ENCODE results near the gene PLEKHA6.
"Not testable (repeated sequence)": the region's sequence is repeated elsewhere in the genome, so short reads cannot be mapped to it uniquely, and the experiment has no call there.

PLEKHA6 gene

GRCh38 chr1:204322339-204322868, 37.3 kb downstream of the PLEKHA6 start:
- no peak for DNase-seq
- intact Hi-C loops (cut with DNase I), result no loop called here

GRCh38 chr1:204321665-204322064, 38.1 kb downstream of the PLEKHA6 start:
- DNase-seq, result no peak
- intact Hi-C loops (cut with DNase I), result no loop called here

GRCh38 chr1:204321051-204321450, 38.7 kb downstream of the PLEKHA6 start:
- intact Hi-C loops (cut with DNase I), result no loop called here
- DNase-seq, result no peak

- intact Hi-C loops (cut with DNase I), result no loop called here
- DNase-seq, result no peak
Measured at GRCh38 chr1:204320382-204320804, 39.3 kb downstream of the PLEKHA6 start.

- intact Hi-C loops (cut with DNase I), result no loop called here
- peak in 21 of 42 donors; percentile 31 to 84 (median 53) for DNase-seq
Measured at GRCh38 chr1:204319462-204319861, 40.3 kb downstream of the PLEKHA6 start.

GRCh38 chr1:204319027-204319426, 40.7 kb downstream of the PLEKHA6 start:
- intact Hi-C loops (cut with DNase I), result no loop called here

GRCh38 chr1:204318324-204318723, 41.4 kb downstream of the PLEKHA6 start:
- intact Hi-C loops (cut with DNase I), result no loop called here
- no peak for DNase-seq

More at GRCh38 chr1:204319027-204319426, 40.7 kb downstream of the PLEKHA6 start:
- DNase-seq, result peak in 22 of 42 donors; percentile 31 to 83 (median 57)

GRCh38 chr1:204317170-204317569, 42.6 kb downstream of the PLEKHA6 start:
- intact Hi-C loops (cut with DNase I), result no loop called here
- no peak for DNase-seq

DNA sequence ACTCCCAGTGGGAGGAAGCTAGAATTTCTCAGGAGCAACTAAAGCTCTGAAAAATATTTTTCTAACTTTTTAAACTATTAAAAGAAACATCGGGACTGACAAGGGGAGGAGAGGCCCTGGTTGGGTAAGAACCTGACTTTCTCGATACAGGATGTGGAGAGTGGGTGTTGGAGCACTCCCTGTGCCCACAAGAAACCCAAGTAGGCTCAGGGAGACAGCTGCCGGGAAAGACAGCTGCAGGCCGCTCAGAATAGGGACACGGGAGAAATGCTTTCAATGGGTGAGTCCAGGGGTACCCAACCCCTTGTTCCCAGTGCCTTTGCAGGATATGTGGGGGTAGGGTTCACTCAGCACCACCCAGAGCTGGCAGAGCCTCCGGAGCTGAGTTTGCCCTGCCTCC, 43.6 kb downstream of the PLEKHA6 start:
- peak in 29 of 42 donors; percentile 31 to 88 (median 59) for DNase-seq
- intact Hi-C loops (cut with DNase I), result no loop called here

- DNase-seq, result no peak
- intact Hi-C loops (cut with DNase I), result no loop called here
Measured at GRCh38 chr1:204314893-204315658, 44.7 kb downstream of the PLEKHA6 start.

DNA sequence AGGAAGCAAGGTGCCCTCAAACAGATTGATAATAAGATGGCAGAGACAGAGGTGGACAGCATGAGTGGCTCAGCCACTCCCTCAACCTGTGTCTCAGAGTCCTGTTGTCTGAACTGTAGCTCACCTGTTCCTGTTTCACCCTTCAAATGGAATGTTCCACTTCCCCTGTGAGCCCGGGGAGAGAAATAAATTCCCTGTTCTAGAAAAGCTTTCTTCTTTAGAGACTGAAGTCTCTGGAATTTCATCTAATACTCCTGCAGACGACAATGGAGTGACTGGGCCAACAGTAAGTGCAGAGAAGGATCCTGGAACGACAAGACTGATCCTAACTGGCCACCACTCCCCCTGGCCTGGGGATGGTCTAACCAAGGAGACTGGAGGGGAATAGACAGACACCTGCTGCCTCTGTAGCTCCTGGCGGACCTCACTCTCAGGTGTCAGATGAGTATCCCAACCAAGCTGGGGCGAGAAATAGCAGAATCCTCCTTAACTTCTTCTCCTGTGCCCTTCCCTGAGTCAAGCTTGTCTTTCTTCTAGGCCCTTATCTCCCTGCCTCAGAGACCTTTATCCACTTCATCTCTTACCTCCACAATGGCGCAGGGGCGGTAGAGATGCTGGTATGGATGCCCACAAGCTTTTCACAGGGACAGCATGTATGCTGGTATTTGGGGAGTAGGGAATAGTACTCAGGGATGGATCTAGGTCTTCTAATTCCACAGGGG, 45.4 kb downstream of the PLEKHA6 start:
- intact Hi-C loops (cut with DNase I), result no loop called here
- no peak for DNase-seq

DNA sequence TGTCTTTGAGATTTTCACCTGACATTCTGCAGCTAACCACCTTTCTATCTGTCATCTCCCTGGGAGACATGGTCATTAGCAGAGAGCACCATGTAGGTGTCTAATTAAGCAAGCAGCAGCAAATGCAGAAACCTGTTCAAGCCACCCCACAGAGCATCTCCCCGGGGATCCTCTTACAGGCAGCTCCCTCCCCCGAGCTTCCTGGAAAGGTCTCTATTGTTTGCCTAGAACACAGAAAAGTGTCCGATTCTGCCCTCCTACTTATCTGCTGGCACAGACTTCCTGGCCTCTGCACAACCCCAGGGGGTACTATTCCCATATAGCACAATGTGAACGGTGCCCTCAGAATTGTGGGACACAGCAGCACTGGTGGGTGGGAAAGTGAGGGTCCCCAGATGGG, 46.1 kb downstream of the PLEKHA6 start:
- intact Hi-C loops (cut with DNase I), result no loop called here
- no peak for DNase-seq

DNA sequence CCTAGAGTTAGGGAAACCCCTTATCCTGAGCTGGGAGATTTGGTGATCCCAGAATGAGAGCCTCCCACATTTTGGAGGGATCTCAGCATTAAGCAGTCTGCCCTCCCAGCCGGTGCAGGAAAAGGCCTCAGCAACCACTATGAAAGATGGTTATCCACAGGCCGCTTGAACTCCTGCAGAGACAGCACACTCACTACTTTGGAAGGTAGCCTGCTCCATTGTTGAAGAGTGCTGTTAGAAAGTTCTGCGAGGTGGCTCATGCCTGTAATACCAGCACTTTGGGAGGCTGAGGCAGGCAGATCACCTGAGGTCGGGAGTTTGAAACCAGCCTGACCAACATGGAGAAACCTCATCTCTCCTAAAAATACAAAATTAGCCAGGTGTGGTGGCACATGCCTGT, 48.8 kb downstream of the PLEKHA6 start:
- DNase-seq; intact Hi-C loops (cut with DNase I): not testable (repeated sequence)

DNA sequence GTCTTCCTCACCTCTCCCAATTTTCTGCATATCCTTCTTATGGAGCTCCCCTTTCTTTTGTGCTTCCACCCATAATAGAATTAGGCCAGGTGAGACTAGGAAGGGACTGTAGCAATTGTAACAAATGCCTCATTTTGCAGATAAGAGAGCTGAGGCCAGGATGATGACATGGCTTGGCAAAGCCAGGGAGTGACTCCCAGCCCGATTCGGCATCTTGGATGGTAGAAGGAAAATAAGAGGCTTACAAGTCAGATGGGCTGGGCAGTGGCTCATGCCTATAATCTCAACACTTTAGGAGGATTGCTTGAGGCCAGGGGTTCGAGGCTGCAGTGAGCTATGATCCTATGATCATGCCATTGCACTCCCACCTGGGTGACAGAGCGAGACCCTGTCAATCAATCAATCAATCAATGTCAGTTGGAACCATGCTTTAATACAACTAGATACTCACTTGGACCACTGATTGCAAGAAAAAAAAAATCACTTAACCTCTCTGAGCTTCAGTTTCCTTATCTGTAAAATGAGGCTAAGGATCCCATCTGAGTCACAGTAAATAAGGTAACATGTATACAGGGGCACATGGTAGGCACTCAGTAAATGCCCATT, 51.6 kb downstream of the PLEKHA6 start:
- no peak for DNase-seq
- intact Hi-C loops (cut with DNase I), result no loop called here

DNA sequence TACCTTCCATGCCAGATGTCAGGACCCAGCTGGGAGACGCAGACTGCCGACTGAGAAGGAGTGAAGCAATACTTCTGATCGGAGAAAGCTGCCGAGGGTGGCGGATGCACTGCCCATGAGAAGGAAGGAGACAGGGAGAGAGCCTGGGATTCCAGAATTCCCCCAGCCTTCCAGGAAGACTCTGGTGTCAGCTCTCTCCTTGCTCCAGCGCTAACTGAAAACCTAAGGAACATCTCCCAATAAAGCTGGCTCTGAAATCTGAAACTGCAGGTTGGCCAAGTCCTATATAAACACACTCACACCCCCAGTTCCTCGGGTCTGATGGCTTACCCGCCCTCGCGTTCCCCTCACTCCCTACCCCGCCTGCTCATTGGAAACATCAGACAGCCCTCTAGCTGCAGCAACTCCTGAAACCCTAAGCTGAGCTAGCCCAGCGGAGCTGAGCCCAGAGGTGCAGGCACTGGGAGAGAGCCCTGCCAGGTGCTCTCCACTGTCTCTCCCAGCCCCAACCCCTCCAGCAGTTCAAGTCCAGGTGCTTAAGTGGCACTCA, 52.3 kb downstream of the PLEKHA6 start:
- DNase-seq, result peak in 39 of 42 donors; percentile 32 to 87 (median 65)
- intact Hi-C loops (cut with DNase I), result no loop called here

DNA sequence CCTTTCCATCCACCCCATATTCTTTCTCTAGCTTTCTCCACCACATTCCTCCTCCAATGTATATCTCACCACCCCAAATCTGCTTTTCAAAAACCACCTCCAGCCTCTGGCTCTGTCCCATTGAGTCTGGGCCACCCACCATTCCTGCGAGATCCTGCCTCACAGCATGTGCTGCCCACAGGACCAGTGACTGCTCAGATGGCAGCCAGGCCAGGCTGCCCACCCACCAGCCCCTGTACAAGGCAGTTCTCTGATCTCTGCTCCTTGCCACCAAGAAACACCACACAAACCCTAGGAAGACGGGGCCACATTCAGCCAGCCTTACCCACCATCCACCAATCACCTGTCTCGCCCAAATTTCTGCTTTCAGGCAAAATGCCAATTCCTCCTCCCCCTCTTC, 53.7 kb downstream of the PLEKHA6 start:
- no peak for DNase-seq
- intact Hi-C loops (cut with DNase I), result no loop called here

DNA sequence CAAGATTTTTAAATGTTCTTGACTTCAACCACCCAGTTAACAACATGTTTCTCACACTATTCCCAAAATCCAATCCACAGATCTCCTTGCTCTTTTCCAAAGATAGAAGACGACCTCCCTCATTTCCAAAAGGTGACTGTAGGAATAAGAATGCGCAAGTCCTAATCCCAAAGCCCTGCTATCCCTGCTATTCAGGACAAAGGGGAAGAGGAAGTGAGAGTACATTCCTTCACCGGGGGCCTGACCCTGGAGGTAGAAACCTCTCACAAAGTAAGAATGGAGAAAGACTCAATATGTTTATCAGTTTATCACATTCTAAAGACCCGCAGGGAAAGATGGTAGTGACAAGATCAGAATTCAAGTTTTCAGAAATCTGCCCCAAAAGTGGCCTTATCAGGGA, 55.7 kb downstream of the PLEKHA6 start:
- intact Hi-C loops (cut with DNase I), result no loop called here
- no peak for DNase-seq

- intact Hi-C loops (cut with DNase I), result no loop called here
- DNase-seq, result no peak
Measured at GRCh38 chr1:204302769-204303168, 57.0 kb downstream of the PLEKHA6 start.

GRCh38 chr1:204301171-204301957, 58.4 kb downstream of the PLEKHA6 start:
- no peak for DNase-seq
- intact Hi-C loops (cut with DNase I), result no loop called here
